Measurements from ENCODE around the gene ACSL6.
A peak's percentile ranks its signal among the peaks of the same experiment; 100 is the strongest.

ACSL6 gene

GRCh38 chr5:132016721-132017250 lies 5.3 kb upstream of the ACSL6 start:
- TF ChIP-seq CTCF (conservative IDR thresholded peaks at IDR 0.05; ENCODE audit: low read length): no peak
- H3K4me3 ChIP-seq (ENCODE audit: low read length): no peak overlapping the region
- DNase-seq (ENCODE audit: low read depth): no peak

GRCh38 chr5:132013711-132014110 lies 2.3 kb upstream of the ACSL6 start:
- DNase-seq (ENCODE audit: low read depth): no peak
- H3K4me3 ChIP-seq (ENCODE audit: low read length): no peak overlapping the region
- no peak for TF ChIP-seq CTCF (conservative IDR thresholded peaks at IDR 0.05; ENCODE audit: low read length)

- H3K4me3 ChIP-seq (ENCODE audit: low read length): no peak overlapping the region
- DNase-seq (ENCODE audit: low read depth): no peak
- no peak for TF ChIP-seq CTCF (conservative IDR thresholded peaks at IDR 0.05; ENCODE audit: low read length)
These were observed 1.7 kb upstream of the ACSL6 start for GRCh38 chr5:132013006-132013689.

- peak; percentile 51 for DNase-seq (ENCODE audit: low read depth)
- no peak for TF ChIP-seq CTCF (conservative IDR thresholded peaks at IDR 0.05; ENCODE audit: low read length)
- H3K4me3 ChIP-seq (ENCODE audit: low read length): no peak overlapping the region
These were observed 1.0 kb upstream of the ACSL6 start for GRCh38 chr5:132012371-132013005.

- no peak for TF ChIP-seq CTCF (conservative IDR thresholded peaks at IDR 0.05; ENCODE audit: low read length)
- no peak for DNase-seq (ENCODE audit: low read depth)
- peak overlapping the region; percentile 39 for H3K4me3 ChIP-seq (ENCODE audit: low read length)
These were observed 353 bp downstream of the ACSL6 start for GRCh38 chr5:132010989-132011621.

GRCh38 chr5:132010645-132010988 lies 841 bp downstream of the ACSL6 start:
- TF ChIP-seq CTCF (conservative IDR thresholded peaks at IDR 0.05; ENCODE audit: low read length): no peak
- no peak overlapping the region for H3K4me3 ChIP-seq (ENCODE audit: low read length)
- no peak for DNase-seq (ENCODE audit: low read depth)

Data from AG10803 (cell line).